C4-2B (cell line): ENCODE results near the gene NR2F1.

Source experiments
- H3K27ac ChIP-seq: fragments of 450-650 bp; 2 replicates; pipeline ENCODE4 v1.5.1; 2017
- ZFX ChIP-seq: fragments of 450-650 bp; IDR thresholded peaks from 2 replicates; pipeline ENCODE4 v1.6.1; 2017
- TF ChIP-seq, protein P1 (sequence below): fragments of 450-650 bp; conservative IDR thresholded peaks from 2 replicates; pipeline ENCODE4 v1.5.1; 2017; ENCODE audit warnings: mild to moderate bottlenecking

The NR2F1 gene

DNA sequence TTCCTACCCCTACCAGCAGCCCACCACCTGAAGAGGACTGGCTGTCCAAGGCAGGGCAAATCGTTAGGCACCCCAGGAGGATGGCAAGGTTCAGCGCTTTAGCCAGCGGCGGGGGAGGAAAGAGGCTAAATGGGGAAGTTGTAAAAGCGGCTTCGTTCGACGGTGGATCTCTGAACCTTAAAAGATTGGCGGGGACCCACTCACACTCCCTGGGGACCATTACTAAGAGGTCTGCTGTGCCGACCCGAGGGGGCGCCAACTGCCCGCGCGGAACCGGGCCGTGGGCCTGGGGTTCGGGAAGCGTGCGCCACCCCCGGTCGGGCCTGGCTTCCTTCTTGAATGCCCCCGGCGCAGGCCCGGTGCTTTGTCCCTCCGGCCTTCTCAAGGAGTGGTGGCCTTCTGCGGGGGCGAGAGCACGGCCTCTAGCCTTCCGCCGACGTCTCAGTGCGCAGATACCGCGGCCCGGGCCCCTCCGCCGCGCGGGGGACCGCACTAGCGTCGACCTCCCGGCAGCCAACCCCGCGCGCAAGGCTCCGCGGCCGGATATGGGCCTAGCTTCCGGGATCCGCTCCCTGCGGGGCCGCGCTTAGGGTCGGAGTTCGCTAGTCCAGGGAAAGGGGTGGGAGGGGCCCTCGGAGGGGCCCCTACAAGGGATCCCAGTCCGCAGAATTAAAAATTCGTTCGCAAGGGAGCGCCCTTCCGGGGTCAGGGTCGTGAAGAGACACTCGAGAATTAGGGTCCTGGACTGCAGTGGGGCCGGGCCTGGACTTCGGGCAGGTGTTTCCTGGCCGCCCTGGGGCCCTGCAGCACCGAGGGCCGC is 12.5 kb upstream of the NR2F1 start:
- TF ChIP-seq, protein P1, sequence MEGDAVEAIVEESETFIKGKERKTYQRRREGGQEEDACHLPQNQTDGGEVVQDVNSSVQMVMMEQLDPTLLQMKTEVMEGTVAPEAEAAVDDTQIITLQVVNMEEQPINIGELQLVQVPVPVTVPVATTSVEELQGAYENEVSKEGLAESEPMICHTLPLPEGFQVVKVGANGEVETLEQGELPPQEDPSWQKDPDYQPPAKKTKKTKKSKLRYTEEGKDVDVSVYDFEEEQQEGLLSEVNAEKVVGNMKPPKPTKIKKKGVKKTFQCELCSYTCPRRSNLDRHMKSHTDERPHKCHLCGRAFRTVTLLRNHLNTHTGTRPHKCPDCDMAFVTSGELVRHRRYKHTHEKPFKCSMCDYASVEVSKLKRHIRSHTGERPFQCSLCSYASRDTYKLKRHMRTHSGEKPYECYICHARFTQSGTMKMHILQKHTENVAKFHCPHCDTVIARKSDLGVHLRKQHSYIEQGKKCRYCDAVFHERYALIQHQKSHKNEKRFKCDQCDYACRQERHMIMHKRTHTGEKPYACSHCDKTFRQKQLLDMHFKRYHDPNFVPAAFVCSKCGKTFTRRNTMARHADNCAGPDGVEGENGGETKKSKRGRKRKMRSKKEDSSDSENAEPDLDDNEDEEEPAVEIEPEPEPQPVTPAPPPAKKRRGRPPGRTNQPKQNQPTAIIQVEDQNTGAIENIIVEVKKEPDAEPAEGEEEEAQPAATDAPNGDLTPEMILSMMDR: no peak
- no peak for TF ChIP-seq ZFX
- H3K27ac ChIP-seq: no peak overlapping the region

DNA sequence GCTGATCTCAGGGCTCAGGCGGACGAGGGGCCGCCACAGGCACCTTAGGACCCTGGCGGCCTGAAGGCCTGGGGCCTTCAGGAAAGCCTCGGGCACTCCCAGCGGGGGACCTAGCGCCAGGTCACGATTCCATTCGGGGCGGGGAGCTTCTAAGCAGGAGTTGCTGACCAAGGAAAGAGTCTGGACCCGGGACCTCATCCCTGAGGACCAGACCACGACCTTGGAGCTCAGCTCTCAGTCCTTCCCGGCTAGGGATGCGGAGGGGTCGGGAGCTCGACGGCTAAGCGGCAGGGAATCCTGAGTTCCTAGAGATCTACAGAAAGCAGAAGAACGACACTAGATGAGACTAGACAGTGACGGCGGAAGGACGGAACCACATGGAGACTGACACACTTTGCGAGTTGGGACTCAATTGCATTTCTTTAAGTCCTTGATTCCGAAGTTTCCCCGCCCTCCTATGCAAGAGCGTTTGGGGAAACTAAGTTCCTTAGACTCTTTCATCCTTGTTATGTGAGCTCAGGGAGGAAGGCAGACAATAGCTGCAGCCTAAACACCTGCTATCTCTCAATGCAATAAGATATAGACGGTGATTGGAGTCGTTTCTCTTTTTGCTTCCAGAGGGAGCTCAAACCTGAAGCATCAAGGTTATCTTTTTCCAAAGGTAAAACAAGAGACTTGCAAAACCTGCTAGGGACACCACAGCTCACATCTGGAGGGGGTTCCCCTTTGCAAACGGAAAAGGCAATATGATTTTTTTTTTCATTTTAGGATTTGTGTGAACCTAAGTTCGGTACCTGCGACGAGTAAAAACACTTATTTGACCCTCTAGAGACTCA is 11.7 kb upstream of the NR2F1 start:
- no peak overlapping the region for H3K27ac ChIP-seq
- no peak for TF ChIP-seq ZFX
- TF ChIP-seq, protein P1: no peak

DNA sequence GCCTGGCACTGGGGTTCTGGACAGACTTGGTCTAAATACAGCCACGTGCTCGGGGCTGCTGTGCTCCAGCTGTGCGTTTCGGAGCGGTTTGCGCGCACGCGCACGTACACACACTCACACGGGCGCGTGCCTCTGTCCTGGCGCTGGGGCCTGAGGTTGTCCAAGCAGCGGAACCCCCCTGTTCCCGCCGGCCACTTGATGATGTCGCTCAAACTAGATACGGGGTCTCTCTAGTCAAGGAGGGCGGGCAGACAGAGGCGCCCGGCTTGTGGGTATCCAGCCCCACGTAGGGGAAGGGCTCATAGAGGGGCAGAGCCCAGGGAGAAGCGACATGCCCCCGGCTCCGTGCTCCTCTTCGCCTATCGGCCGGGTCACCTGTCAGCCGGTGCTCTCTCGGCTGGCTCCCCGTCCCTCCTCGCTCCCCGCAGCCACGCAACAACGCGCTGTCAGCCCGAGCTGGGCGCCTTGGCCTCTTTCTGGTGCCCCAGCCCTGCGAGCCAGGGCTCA is 10.9 kb upstream of the NR2F1 start:
- TF ChIP-seq, protein P1: no peak
- no peak for TF ChIP-seq ZFX

DNA sequence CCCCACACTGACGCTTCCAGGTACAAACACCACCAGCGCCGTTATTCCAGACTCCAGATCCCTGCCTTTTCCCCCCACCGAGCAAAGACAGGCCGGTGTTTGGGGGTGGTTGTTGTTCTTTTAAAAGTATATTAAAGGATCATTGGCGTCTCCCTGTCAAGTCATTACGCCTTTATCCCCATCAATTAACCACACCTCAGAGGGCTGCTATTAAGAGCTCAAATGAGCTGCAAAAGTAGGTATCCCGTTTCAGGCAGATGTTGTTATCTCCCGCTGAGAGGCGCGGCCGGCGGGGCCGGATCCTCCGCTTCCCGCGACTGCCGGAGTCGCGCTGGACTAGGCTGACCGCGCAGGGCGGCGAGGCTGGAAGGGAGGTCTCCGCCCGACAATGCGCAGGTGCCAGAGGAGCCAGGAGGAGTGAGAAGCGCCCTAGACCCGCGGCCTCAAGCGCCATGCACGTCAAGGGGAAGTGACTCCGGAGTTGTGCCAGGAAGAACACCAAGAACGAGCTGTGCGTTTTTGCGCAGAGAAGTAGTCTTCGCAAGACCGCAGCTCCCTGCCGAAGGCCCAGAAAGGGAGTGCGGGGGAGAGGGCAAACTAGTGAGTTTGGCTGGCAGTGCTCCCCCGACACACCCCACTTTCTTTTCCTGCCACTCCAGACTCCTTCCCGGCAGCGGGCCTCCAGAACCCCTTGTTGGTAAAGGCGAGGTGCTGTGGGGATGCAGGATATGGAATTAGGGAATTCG is 10.2 kb upstream of the NR2F1 start:
- H3K27ac ChIP-seq: no peak overlapping the region
- TF ChIP-seq ZFX: no peak
- TF ChIP-seq, protein P1: no peak

More for the DNA sequence above, 10.9 kb upstream of the NR2F1 start:
- H3K27ac ChIP-seq: no peak overlapping the region

DNA sequence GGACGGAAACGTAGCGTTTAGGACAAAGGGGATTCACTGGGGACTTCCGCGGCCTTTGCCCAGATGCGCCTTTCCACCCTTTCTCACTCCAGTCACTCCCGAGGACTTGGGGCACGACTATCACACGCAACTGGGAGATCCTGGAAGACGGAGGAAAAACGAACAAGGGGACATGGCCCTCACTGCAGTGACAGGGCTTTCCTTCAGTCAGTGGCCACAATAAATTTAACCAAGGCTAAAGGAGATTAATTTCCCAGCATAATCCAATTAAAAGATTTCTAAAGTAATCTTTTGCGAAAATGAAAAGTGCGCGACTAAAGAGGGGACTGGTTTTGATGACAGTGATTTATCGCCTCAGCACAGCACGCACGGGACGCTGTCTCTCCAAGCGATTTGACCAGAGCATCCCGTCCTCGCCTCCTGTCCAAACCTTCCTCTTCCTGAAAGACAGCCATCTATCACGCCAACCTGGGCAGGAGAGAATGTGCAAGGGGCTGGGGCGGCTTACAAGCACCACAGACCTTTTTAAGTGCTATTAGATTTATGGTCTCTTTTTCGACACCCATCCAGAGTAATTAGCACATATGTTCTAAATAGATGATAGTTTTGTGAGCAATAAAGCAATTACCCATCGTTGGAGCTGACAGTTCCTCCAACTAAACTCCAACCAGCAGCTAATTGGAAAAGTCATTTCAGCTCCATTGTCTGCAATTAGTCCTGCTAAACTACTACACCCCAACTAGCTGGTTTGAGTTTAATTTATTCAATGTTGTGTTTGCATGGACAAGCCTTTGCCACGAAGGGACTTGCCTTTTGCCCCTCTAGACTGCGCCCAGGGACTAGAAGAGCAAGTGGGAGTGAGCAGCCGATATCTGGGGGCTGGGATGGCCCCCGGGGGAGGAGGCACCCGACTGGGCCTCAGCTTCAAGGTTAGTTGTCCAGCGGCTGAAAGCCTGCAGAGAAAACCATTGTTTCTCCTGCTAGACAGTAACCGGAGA is 9.4 kb upstream of the NR2F1 start:
- TF ChIP-seq, protein P1: no peak
- TF ChIP-seq ZFX: no peak
- no peak overlapping the region for H3K27ac ChIP-seq

DNA sequence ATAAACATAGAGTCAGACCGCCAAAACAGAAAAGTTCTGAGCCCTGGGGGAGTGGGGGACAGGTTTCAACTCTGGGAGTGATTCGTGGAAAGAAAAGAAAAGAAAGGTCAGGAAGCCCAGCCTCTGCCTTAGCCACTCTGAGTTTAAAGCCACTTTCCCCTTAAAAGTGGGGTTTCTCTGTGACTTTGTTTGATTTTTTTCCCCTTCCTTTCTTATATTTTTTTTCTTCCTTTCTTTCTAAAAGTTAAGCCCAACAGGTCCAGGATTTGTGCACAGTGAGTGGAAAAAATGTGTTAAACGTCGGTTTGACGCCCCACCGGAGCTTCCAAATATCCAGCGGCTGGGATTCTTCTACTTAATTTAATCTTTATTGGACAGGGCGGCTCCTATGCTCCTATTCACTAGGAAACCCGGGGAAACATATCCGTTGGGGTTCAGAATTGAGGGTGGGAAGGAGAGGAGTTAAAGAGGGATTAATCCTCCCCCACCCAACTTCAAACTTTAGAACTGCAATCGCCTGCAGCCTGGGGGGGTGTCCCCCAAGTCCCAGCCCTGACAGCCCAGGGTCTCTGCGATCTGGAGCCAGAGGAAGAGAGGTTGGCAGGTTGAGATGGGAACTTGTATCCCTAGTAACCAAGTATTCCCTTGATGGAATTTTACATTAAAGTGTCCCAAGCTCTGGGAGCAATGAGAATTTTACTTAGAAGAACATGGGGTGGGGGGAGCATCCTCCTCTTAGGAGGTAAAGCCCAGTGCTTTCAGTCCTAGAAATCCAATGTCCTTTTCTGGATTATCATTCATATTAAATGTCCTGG is 8.3 kb upstream of the NR2F1 start:
- TF ChIP-seq, protein P1: no peak
- no peak for TF ChIP-seq ZFX
- H3K27ac ChIP-seq: no peak overlapping the region
